22Rv1 (cell line): ENCODE data around the gene CEP170B.

Experiments
- CTCF ChIP-seq: fragments of 450-650 bp; IDR thresholded peaks from 2 replicates; pipeline ENCODE4 v1.5.1; 2017; ENCODE audit warnings: mild to moderate bottlenecking
- ZFX ChIP-seq: fragments of 450-650 bp; IDR thresholded peaks from 2 replicates; pipeline ENCODE4 v1.6.1; 2017; ENCODE audit warnings: antibody characterized with exemption, borderline replicate concordance

- no peak for TF ChIP-seq CTCF
- no peak for TF ChIP-seq ZFX
These were observed 21.4 kb upstream of the CEP170B start for GRCh38 chr14:104843442-104844305.
